GM12891 (cell line): Measurements from ENCODE around the gene FAM3A.

Source experiments
- POLR2A ChIP-seq: IDR thresholded peaks from 2 replicates; pipeline ENCODE4 v1.6.1; 2011; ENCODE audit warnings: low read depth, low read length, control low read depth
- POLR2AphosphoS5 ChIP-seq: IDR thresholded peaks from 2 replicates; pipeline ENCODE4 v1.6.1; 2011; ENCODE audit warnings: low read depth, low read length, control low read depth
- POU2F2 ChIP-seq: IDR thresholded peaks from 2 replicates; pipeline ENCODE4 v1.6.1; 2011; ENCODE audit warnings: low read depth, mild to moderate bottlenecking, control low read depth, low read length, moderate library complexity
- SPI1 ChIP-seq: IDR thresholded peaks from 2 replicates; pipeline ENCODE4 v1.6.1; 2011; ENCODE audit warnings: low read depth, low read length, control low read depth
- TAF1 ChIP-seq: IDR thresholded peaks from 2 replicates; pipeline ENCODE4 v1.6.1; 2011; ENCODE audit warnings: low read depth, low read length, control low read depth

- TF ChIP-seq POLR2AphosphoS5 (no peak), POLR2A (no peak), TAF1 (no peak), SPI1 (no peak), POU2F2 (no peak)
These were observed 29.4 kb downstream of the FAM3A start, which contains the start of gene UBL4A for GRCh38 chrX:154486396-154487207.
